BJ (cell line): ENCODE results near the gene RHBDL1. TPM values are rescaled to one million over a fixed set of nuclear protein-coding genes. Genes with fewer than 3 reads are reported as not detected.
"Not testable (repeated sequence)": the region's sequence is repeated elsewhere in the genome, so short reads cannot be mapped to it uniquely, and the experiment has no call there.

Source experiments
- CTCF ChIA-PET: fragments of 350-600 bp; formaldehyde crosslinking; extraction: SDS; loops from one replicate; lab custom pipeline; 2021; ENCODE audit warnings: antibody characterized with exemption, inconsistent platforms; lab: Yijun Ruan, JAX
- POLR2A ChIA-PET: fragments of 300-600 bp; sonication (Branson Sonifier 250); formaldehyde crosslinking; extraction: SDS; loops from one replicate; lab custom pipeline; 2021; ENCODE audit warnings: antibody characterized with exemption; lab: Charles Lee
- DNase-seq: peaks from one replicate; pipeline ENCODE4 v3.0.0-alpha.2; 2011; ENCODE audit warnings: low read depth
- H3K27me3 ChIP-seq: 2 replicates; pipeline ENCODE4 v1.6.0; 2011; ENCODE audit warnings: low read length; ENCODE audit not compliant: control insufficient read depth, insufficient read depth
- H3K36me3 ChIP-seq: 2 replicates; pipeline ENCODE4 v1.5.1; 2011; ENCODE audit warnings: low read length; ENCODE audit not compliant: control insufficient read depth, insufficient read depth
- H3K4me3 ChIP-seq: 2 replicates; pipeline ENCODE4 v1.5.1; 2011; ENCODE audit warnings: low read depth, mild to moderate bottlenecking, control low read depth, low read length
- polyA plus RNA-seq: library from polyadenylated mRNA; depleted of rRNA; stranded (reverse); fragments of >200 nt; gene quantifications from 2 replicates; pipeline ENCODE4 v1.2.3, GENCODE V29; 2011
- TF ChIP-seq, protein P1 (sequence below): IDR thresholded peaks from 2 replicates; pipeline ENCODE4 v1.5.1; 2011; ENCODE audit warnings: low read depth, mild to moderate bottlenecking, control low read depth, inconsistent platforms, low read length, moderate library complexity; ENCODE audit not compliant: insufficient read depth

The RHBDL1 gene
- polyA plus RNA-seq, 1 experiment = 1.3 TPM

DNA sequence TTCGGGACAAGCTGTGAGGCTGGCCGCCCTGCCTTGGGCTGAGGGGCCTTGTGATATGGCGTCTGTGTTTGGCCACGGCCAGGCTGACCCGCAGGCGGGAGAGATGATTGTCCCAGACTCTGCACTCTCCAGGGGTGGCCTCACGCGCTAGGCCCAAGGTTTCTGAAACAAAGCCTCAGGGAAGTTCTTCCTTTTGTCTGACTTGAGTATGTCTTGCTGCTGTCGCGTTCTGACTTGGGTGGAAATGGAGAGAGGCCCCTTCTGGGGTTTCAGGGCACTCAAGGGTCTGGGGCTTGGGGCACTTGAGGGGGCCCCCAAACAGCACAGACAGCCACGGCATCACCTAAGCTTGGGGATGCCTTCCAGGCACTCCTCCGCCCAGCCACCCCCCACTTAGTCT, 35.6 kb downstream of the RHBDL1 start:
- ChIA-PET CTCF (interaction anchor here (0.6 to 5.2 kb wide), 10 partner anchors 12 to 390 kb away, joined by 3 to 47 read pairs (median 4); partner anchors contain the start of genes CCDC78, CHTF18 and RPUSD1), POLR2A (no interaction called here)
- DNase-seq = no peak
- Histone ChIP-seq H3K4me3 (no peak overlapping the region), H3K27me3 (peaks cover 17% of the 10 kb centered on the region), H3K36me3 (no peaks in the 10 kb centered on the region)
- TF ChIP-seq, protein P1, sequence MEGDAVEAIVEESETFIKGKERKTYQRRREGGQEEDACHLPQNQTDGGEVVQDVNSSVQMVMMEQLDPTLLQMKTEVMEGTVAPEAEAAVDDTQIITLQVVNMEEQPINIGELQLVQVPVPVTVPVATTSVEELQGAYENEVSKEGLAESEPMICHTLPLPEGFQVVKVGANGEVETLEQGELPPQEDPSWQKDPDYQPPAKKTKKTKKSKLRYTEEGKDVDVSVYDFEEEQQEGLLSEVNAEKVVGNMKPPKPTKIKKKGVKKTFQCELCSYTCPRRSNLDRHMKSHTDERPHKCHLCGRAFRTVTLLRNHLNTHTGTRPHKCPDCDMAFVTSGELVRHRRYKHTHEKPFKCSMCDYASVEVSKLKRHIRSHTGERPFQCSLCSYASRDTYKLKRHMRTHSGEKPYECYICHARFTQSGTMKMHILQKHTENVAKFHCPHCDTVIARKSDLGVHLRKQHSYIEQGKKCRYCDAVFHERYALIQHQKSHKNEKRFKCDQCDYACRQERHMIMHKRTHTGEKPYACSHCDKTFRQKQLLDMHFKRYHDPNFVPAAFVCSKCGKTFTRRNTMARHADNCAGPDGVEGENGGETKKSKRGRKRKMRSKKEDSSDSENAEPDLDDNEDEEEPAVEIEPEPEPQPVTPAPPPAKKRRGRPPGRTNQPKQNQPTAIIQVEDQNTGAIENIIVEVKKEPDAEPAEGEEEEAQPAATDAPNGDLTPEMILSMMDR = no peak

DNA sequence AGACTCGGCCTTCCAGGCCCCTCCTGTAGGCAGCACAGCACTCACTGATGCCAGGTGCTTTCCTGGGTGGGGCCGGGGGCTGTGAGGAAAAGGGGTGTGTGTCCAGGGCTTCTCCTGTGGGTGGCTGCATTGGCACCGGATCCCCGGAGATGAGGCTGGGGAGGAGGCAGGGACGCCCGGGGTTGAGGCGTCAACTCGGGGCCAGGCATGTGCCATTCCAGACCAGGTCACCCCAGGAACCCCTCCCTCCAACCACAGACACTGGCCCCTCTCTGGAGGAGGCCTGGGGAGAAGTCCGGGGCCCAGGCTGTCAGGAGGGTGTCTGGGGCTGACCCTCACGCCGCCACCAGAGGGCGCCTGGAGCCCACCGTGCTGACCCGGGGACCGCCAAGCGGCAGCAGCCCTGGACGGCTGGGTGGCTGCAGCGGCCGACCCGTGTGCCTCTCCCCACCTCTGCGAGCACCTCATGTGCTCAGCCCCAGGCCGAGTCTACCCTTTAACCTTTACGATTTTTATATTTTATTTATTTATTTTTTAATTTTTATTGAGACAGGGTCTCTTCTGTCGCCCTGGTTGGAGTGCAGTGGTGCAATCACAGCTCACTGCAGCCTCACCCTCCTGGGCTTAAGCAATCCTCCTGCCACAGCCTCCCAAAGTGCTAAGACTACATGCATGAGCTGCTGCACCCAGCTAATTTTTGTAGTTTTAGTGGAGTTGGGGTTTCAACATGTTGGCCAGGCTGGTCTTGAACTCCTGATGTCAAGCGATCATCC, 36.3 kb downstream of the RHBDL1 start:
- POLR2A ChIA-PET = no interaction called here
- H3K4me3 ChIP-seq = no peak overlapping the region
- H3K27me3 ChIP-seq = peaks cover 14% of the 10 kb centered on the region
- DNase-seq = no peak
- CTCF ChIA-PET = interaction anchor here (0.6 to 5.5 kb wide), 35 partner anchors 8 to 494 kb away, joined by 3 to 120 read pairs (median 4); partner anchors contain the start of genes ANTKMT, CCDC78, CHTF18 and HAGHL
- TF ChIP-seq, protein P1 = peak; percentile 93
- H3K36me3 ChIP-seq = no peaks in the 10 kb centered on the region

GRCh38 chr16:712740-713250, 37.3 kb downstream of the RHBDL1 start:
- H3K4me3 ChIP-seq, H3K36me3 ChIP-seq, H3K27me3 ChIP-seq: not testable (repeated sequence)
- ChIA-PET POLR2A (interaction anchor here (0.7 kb wide), 1 partner anchor 48 kb away, joined by 18 read pairs; the partner anchor contains the start of gene MSLN), CTCF (interaction anchor here (0.7 to 5.5 kb wide), 30 partner anchors 8 to 493 kb away, joined by 3 to 120 read pairs (median 4); partner anchors contain the start of genes ANTKMT, CCDC78, CHTF18 and HAGHL)
- TF ChIP-seq, protein P1 = peak; percentile 57
- peak; percentile 91 for DNase-seq

- no peak overlapping the region for H3K4me3 ChIP-seq
- H3K27me3 ChIP-seq = no peaks in the 10 kb centered on the region; the same call in 1 of the 2 replicates
- no peak for DNase-seq
- H3K36me3 ChIP-seq = no peaks in the 10 kb centered on the region; the same call in 1 of the 2 replicates
- ChIA-PET POLR2A (no interaction called here), CTCF (interaction anchor here (0.6 to 5.5 kb wide), 4 partner anchors 12 to 72 kb away, joined by 3 to 120 read pairs (median 3); partner anchors contain the start of genes CHTF18 and RPUSD1)
- TF ChIP-seq, protein P1 = no peak
Observed at GRCh38 chr16:714079-714478, 38.6 kb downstream of the RHBDL1 start.
